WTC11 (cell line): ENCODE results near the gene MTA2.

Source experiments
- CTCF ChIP-seq: fragments of 200-600 bp; IDR thresholded peaks from 2 replicates; pipeline ENCODE4 v1.8.0; 2022; ENCODE audit warnings: antibody characterized with exemption
- JUN ChIP-seq: sonication (generic); formaldehyde crosslinking; IDR thresholded peaks from 2 replicates; pipeline ENCODE4 v1.8.0; 2023; ENCODE audit warnings: mild to moderate bottlenecking, missing genetic modification reagents
- USF2 ChIP-seq: sonication (generic); formaldehyde crosslinking; IDR thresholded peaks from 2 replicates; pipeline ENCODE4 v1.8.1; 2023; ENCODE audit warnings: mild to moderate bottlenecking, missing genetic modification reagents, moderate library complexity
- ZNF263 ChIP-seq: sonication (generic); formaldehyde crosslinking; IDR thresholded peaks from 2 replicates; pipeline ENCODE4 v1.8.1; 2022; ENCODE audit warnings: low read depth, mild to moderate bottlenecking, moderate library complexity, missing genetic modification reagents
- TF ChIP-seq, protein P1 (sequence below): sonication (generic); formaldehyde crosslinking; IDR thresholded peaks from 2 replicates; pipeline ENCODE4 v1.8.0; 2022; ENCODE audit warnings: mild to moderate bottlenecking, missing genetic modification reagents

GRCh38 chr11:62607714-62608113, 6.0 kb upstream of the MTA2 start:
- TF ChIP-seq ZNF263 (no peak), JUN (CRISPR knock-in tag) (no peak), CTCF (no peak), USF2 (no peak)
- TF ChIP-seq, protein P1, sequence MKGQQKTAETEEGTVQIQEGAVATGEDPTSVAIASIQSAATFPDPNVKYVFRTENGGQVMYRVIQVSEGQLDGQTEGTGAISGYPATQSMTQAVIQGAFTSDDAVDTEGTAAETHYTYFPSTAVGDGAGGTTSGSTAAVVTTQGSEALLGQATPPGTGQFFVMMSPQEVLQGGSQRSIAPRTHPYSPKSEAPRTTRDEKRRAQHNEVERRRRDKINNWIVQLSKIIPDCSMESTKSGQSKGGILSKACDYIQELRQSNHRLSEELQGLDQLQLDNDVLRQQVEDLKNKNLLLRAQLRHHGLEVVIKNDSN (CRISPR knock-in tag) = no peak
